Activated naive CD8-positive, alpha-beta T cell treated with anti-CD3 and anti-CD28 coated beads for 36 hours (primary cell): Measurements from ENCODE around the gene OTOG. TPM values are rescaled to one million over a fixed set of nuclear protein-coding genes. Genes with fewer than 3 reads are reported as not detected.

ENCODE experiments used
- DNase-seq: peaks from one replicate; pipeline ENCODE4 v3.0.0; 2021
- H3K27ac Mint-ChIP-seq: one replicate; pipeline ENCODE4 v1.8.0; 2022; ENCODE audit warnings: mild to moderate bottlenecking, moderate library complexity, mixed read lengths
- H3K27me3 Mint-ChIP-seq: one replicate; pipeline ENCODE4 v1.8.0; 2022; ENCODE audit warnings: mild to moderate bottlenecking, mixed read lengths
- H3K36me3 Mint-ChIP-seq: one replicate; pipeline ENCODE4 v1.8.0; 2021; ENCODE audit warnings: mild to moderate bottlenecking, mixed read lengths
- H3K4me1 Mint-ChIP-seq: one replicate; pipeline ENCODE4 v1.8.0; 2021; ENCODE audit warnings: mixed read lengths
- H3K4me3 Mint-ChIP-seq: one replicate; pipeline ENCODE4 v1.8.0; 2022; ENCODE audit warnings: mild to moderate bottlenecking, moderate library complexity, mixed read lengths
- H3K9me3 Mint-ChIP-seq: one replicate; pipeline ENCODE4 v1.8.0; 2022; ENCODE audit warnings: mixed read lengths
- total RNA-seq, 2 experiments: library from RNA; stranded (reverse); gene quantifications; one replicate each; pipeline ENCODE4 v1.2.3, GENCODE V29; 2021

Gene OTOG
- not detected for total RNA-seq

GRCh38 chr11:17547051-17547577, at the start of gene OTOG:
Gene OTOG (plus strand): TSS chr11:17547259. CDS start chr11:17547373, 114 bp downstream.
- Mint-ChIP-seq H3K27me3 (peaks cover 54% of the 10 kb centered on the region), H3K36me3 (no peaks in the 10 kb centered on the region)

DNA sequence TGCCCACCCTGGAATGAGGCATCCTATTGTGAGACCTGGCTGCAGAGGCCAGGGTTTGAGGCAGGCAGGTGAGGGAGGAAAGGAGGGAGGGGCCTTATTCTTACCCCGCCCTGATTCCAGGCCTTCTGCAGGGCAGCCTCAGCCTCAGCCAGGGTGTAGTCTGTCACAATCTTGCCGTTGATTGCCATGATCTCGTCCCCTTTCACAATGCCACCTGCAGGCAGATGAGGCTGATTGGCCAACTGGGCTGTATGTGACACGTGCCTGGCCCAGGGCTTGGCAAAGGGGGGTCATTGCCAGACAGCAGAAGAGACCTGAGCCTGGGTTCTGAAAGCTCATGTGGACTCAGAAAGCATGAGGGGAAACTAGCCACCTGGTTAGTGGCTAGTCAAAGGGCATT, 49.0 kb upstream of the OTOG start:
- Mint-ChIP-seq H3K4me3 (no peak overlapping the region), H3K4me1 (no peaks in the 10 kb centered on the region), H3K36me3 (no peaks in the 10 kb centered on the region), H3K27ac (no peak overlapping the region), H3K9me3 (no peaks in the 10 kb centered on the region), H3K27me3 (no peaks in the 10 kb centered on the region)
- DNase-seq = no peak

More at GRCh38 chr11:17547051-17547577, at the start of gene OTOG:
- Mint-ChIP-seq H3K4me1 (peaks cover 8% of the 10 kb centered on the region), H3K9me3 (no peaks in the 10 kb centered on the region), H3K27ac (no peak within 1 kb of the TSS), H3K4me3 (no peak within 1 kb of the TSS)
- no peak for DNase-seq

GRCh38 chr11:17498475-17498874, 48.6 kb upstream of the OTOG start:
- no peaks in the 10 kb centered on the region for H3K9me3 Mint-ChIP-seq
- H3K27me3 Mint-ChIP-seq = no peaks in the 10 kb centered on the region
- no peak overlapping the region for H3K27ac Mint-ChIP-seq
- H3K36me3 Mint-ChIP-seq = no peaks in the 10 kb centered on the region
- no peak overlapping the region for H3K4me3 Mint-ChIP-seq
- DNase-seq = no peak
- H3K4me1 Mint-ChIP-seq = no peaks in the 10 kb centered on the region

- no peak for DNase-seq
- H3K4me1 Mint-ChIP-seq = peaks cover 3% of the 10 kb centered on the region
These were observed 46.4 kb upstream of the OTOG start for GRCh38 chr11:17500673-17501072.

DNA sequence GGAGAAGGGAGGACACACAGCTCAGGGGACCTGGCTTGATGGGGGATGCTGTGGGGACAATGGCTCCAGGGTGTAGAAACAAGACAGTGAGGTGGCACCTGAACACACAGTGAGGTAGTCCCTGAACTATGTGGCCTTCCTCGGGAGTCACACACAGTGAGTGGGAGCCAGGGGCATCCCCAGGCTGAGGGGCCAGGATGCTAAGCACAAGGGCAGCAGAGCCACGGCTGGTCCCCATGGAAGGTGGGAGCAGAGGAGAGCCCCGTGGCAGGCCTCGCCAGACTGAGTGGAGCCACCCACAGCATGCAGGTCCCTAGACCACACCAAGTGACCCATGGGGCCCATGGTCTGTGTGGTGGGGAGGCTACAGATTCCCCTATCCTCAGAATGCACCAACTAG, 44.4 kb upstream of the OTOG start:
- peaks cover 3% of the 10 kb centered on the region for H3K27me3 Mint-ChIP-seq
- no peak overlapping the region for H3K4me3 Mint-ChIP-seq
- H3K4me1 Mint-ChIP-seq = peaks cover 3% of the 10 kb centered on the region
- H3K36me3 Mint-ChIP-seq = no peaks in the 10 kb centered on the region
- DNase-seq = no peak
- no peak overlapping the region for H3K27ac Mint-ChIP-seq
- H3K9me3 Mint-ChIP-seq = no peaks in the 10 kb centered on the region

More at GRCh38 chr11:17500673-17501072, 46.4 kb upstream of the OTOG start:
- no peak overlapping the region for H3K27ac Mint-ChIP-seq
- no peaks in the 10 kb centered on the region for H3K27me3 Mint-ChIP-seq
- no peaks in the 10 kb centered on the region for H3K9me3 Mint-ChIP-seq
- H3K36me3 Mint-ChIP-seq = no peaks in the 10 kb centered on the region
- H3K4me3 Mint-ChIP-seq = no peak overlapping the region

- H3K4me1 Mint-ChIP-seq = peaks cover 3% of the 10 kb centered on the region
These were observed 42.5 kb upstream of the OTOG start for GRCh38 chr11:17504330-17505107.

GRCh38 chr11:17505146-17505545, 41.9 kb upstream of the OTOG start:
- no peak overlapping the region for H3K4me3 Mint-ChIP-seq
- peaks cover 3% of the 10 kb centered on the region for H3K4me1 Mint-ChIP-seq
- H3K27me3 Mint-ChIP-seq = peaks cover 3% of the 10 kb centered on the region
- DNase-seq = no peak
- no peaks in the 10 kb centered on the region for H3K9me3 Mint-ChIP-seq
- no peaks in the 10 kb centered on the region for H3K36me3 Mint-ChIP-seq
- no peak overlapping the region for H3K27ac Mint-ChIP-seq

More at GRCh38 chr11:17504330-17505107, 42.5 kb upstream of the OTOG start:
- H3K27ac Mint-ChIP-seq = no peak overlapping the region
- H3K4me3 Mint-ChIP-seq = no peak overlapping the region
- peak; percentile 77 for DNase-seq
- H3K27me3 Mint-ChIP-seq = peaks cover 3% of the 10 kb centered on the region
- no peaks in the 10 kb centered on the region for H3K9me3 Mint-ChIP-seq
- H3K36me3 Mint-ChIP-seq = no peaks in the 10 kb centered on the region

- Mint-ChIP-seq H3K4me3 (no peak overlapping the region), H3K27ac (no peak overlapping the region), H3K36me3 (no peaks in the 10 kb centered on the region), H3K9me3 (no peaks in the 10 kb centered on the region), H3K4me1 (peaks cover 3% of the 10 kb centered on the region), H3K27me3 (peaks cover 3% of the 10 kb centered on the region)
- DNase-seq = no peak
These were observed 40.7 kb upstream of the OTOG start for GRCh38 chr11:17506314-17506713.

DNA sequence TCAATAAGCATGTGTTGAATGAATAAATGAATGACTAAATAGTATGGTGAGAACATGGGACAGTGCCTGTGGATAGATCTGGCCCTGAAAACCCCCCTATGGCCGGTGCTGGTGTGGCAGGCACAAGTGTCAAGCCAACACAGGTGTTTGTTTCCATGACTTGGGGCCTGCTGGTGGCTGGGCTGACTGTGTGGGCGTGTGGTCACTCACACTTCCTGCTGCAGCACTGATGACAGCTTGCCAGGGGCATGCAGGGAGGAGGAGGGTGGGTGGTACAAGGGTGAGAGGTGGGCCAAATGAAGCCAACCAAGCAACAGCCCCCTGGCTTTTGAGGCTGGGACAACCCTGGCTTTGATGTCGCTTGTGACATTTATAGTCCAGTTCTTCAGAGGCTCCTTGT, 40.1 kb upstream of the OTOG start:
- Mint-ChIP-seq H3K4me1 (peaks cover 3% of the 10 kb centered on the region), H3K4me3 (no peak overlapping the region), H3K36me3 (no peaks in the 10 kb centered on the region), H3K9me3 (no peaks in the 10 kb centered on the region), H3K27me3 (peaks cover 3% of the 10 kb centered on the region), H3K27ac (no peak overlapping the region)
- peak; percentile 10 for DNase-seq

- no peak overlapping the region for H3K27ac Mint-ChIP-seq
- peaks cover 3% of the 10 kb centered on the region for H3K4me1 Mint-ChIP-seq
- H3K27me3 Mint-ChIP-seq = peaks cover 3% of the 10 kb centered on the region
- no peaks in the 10 kb centered on the region for H3K9me3 Mint-ChIP-seq
- H3K36me3 Mint-ChIP-seq = no peaks in the 10 kb centered on the region
- no peak overlapping the region for H3K4me3 Mint-ChIP-seq
- DNase-seq = no peak
These were observed 39.3 kb upstream of the OTOG start for GRCh38 chr11:17507773-17508172.

DNA sequence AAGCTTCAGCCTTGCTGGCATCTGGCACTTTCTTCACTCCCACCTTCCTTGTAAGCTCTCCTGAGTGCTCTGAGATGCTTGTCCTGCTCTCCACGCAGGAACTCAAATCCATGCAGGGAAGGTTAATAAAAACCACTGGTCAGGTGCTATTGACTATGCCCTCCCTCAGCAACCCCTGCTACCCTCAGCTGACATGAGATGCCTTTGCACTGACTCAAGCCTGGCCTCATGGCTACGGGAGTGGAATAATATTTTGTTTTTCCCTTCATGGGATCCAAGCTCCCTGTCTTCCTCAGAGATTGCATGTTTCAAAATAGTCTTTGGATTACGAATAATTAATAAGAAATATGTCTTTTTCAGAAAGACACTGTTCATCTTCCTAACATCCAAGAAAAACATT, 38.8 kb upstream of the OTOG start:
- Mint-ChIP-seq H3K27me3 (peaks cover 3% of the 10 kb centered on the region), H3K36me3 (no peaks in the 10 kb centered on the region), H3K9me3 (no peaks in the 10 kb centered on the region), H3K4me3 (no peak overlapping the region), H3K4me1 (peaks cover 3% of the 10 kb centered on the region), H3K27ac (no peak overlapping the region)
- no peak for DNase-seq

- peaks cover 3% of the 10 kb centered on the region for H3K4me1 Mint-ChIP-seq
- DNase-seq = no peak
- H3K27me3 Mint-ChIP-seq = peaks cover 3% of the 10 kb centered on the region
- no peaks in the 10 kb centered on the region for H3K36me3 Mint-ChIP-seq
- H3K27ac Mint-ChIP-seq = no peak overlapping the region
- H3K9me3 Mint-ChIP-seq = no peaks in the 10 kb centered on the region
- no peak overlapping the region for H3K4me3 Mint-ChIP-seq
These were observed 38.3 kb upstream of the OTOG start for GRCh38 chr11:17508791-17509190.

DNA sequence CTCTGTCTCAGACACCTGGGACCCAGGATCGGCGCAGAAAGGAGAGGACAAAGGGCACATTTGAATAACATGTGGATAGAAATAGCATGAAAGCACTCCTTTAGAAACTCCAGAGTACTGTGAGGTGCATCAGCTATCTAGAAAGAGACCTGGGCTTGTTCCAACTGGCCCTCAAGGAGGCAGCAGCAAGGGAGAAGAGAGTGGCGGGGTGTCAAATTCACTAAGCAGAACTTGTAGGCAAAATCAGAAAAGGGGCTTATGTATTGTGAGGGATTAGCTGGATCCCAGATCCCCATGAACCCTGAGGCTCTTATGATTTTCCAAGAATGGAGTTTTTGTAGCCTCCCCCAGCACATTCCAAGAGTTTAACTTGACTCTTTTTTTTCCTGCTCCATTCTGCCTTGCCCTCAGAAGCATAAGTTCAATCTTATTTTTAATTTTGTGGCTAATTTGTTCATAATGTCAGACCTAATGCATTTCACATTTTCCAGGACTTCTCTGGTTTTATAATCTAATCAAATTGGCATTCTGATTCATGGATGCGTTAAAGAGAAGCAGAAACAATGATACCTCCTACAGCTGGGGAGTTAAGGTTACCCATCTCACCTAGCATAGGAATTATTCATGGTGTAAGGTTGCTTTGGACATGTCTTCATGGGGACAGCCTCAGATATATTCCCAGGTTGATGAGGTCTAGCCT, 36.4 kb upstream of the OTOG start:
- no peaks in the 10 kb centered on the region for H3K36me3 Mint-ChIP-seq
- no peak for DNase-seq
- H3K27ac Mint-ChIP-seq = no peak overlapping the region
- H3K4me3 Mint-ChIP-seq = no peak overlapping the region
- no peaks in the 10 kb centered on the region for H3K9me3 Mint-ChIP-seq
- no peaks in the 10 kb centered on the region for H3K4me1 Mint-ChIP-seq
- peaks cover 3% of the 10 kb centered on the region for H3K27me3 Mint-ChIP-seq

DNA sequence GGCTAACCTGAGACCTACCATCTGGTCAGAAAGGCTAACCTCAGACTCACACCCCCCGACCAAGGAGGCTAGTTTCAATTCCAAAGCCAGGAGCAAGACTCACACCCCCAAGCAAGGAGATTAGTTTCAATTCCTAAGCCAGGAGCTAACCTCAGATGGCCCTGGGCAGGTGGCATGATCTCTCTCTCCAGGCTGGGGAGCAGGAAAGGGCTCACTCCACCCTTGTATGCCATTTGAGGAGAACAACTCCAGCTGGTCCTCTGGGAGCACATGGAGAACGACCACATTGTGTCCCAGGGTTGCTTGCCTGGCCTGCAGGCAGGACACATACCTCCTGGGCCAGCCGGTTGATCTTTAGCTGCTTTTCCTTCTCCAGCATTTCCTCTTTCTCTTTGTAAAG, 35.5 kb upstream of the OTOG start:
- no peaks in the 10 kb centered on the region for H3K36me3 Mint-ChIP-seq
- DNase-seq = no peak
- no peaks in the 10 kb centered on the region for H3K9me3 Mint-ChIP-seq
- H3K4me3 Mint-ChIP-seq = no peak overlapping the region
- H3K4me1 Mint-ChIP-seq = no peaks in the 10 kb centered on the region
- peaks cover 3% of the 10 kb centered on the region for H3K27me3 Mint-ChIP-seq
- H3K27ac Mint-ChIP-seq = no peak overlapping the region

DNA sequence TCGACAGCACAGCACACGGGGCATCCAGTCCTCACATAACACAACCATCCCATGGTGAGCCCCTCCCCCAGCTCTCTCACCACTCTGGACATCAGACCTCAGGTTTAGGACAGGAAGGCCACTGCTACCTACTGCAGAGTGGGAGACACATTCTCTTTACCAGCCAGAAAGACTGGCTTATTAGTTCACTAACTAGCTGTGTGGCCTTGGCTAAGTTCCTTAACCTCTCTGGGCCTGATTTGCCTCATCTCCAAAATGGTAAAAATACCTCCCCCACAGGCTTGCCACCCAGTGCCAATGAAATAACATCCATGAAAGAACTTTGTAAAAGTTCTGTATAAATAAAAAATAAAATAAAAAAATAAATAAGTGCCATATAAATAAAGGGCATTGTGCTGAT, 35.0 kb upstream of the OTOG start:
- no peak for DNase-seq
- peaks cover 3% of the 10 kb centered on the region for H3K27me3 Mint-ChIP-seq
- H3K36me3 Mint-ChIP-seq = no peaks in the 10 kb centered on the region
- H3K27ac Mint-ChIP-seq = no peak overlapping the region
- H3K4me3 Mint-ChIP-seq = no peak overlapping the region
- H3K9me3 Mint-ChIP-seq = no peaks in the 10 kb centered on the region
- H3K4me1 Mint-ChIP-seq = no peaks in the 10 kb centered on the region
